Measurements from ENCODE around the gene CCNI2. TPM values are rescaled to one million over a fixed set of nuclear protein-coding genes. Genes with fewer than 3 reads are reported as not detected.

The CCNI2 gene
- polyA plus RNA-seq, 2 of the 4 experiments (the other 2 are of a cell fraction): 0.17 to 0.26 TPM

GRCh38 chr5:132714456-132715307 is 32.5 kb upstream of the CCNI2 start:
- Histone ChIP-seq H3K9me3 (no peaks in the 10 kb centered on the region), H3K4me3 (no peak overlapping the region), H3K27ac (no peak overlapping the region), H3K4me2 (no peak overlapping the region), H3K4me1 (no peaks in the 10 kb centered on the region)
- CTCF ChIA-PET: interaction anchor here (0.6 to 3.6 kb wide), 10 partner anchors 11 to 188 kb away, joined by 3 to 15 read pairs (median 3); partner anchors contain the start of gene IL4
- peak in 1 of 2 experiments; percentile 30; a peak in 1 of 6 replicates for ATAC-seq
- no peak for TF ChIP-seq ELK1 (IDR thresholded peaks at IDR 0.05; ENCODE audit: low read depth, low read length)
- TF ChIP-seq MAFK (IDR thresholded peaks at IDR 0.05; ENCODE audit: partially characterized antibody): peak; percentile 70
- peak; percentile 36 to 45; a peak in 2 of 4 replicates for TF ChIP-seq CEBPB (IDR thresholded peaks at IDR 0.05)
- TF ChIP-seq ZFP36 (IDR thresholded peaks at IDR 0.05; ENCODE audit: borderline replicate concordance, partially characterized antibody): no peak
- TF ChIP-seq RAD21 (conservative IDR thresholded peaks at IDR 0.05 in 1 of 2, IDR thresholded peaks at IDR 0.05 in 1 of 2): peak; percentile 31 to 44; a peak in 3 of 5 replicates
- TF ChIP-seq SMC3 (IDR thresholded peaks at IDR 0.05): peak; percentile 46; the same call in 2 of the 3 replicates
- TF ChIP-seq NFE2L2 (conservative IDR thresholded peaks at IDR 0.05; ENCODE audit: low read length): no peak
- peak; percentile 59 for TF ChIP-seq CTCF (IDR thresholded peaks at IDR 0.05)
- DNase-seq (ENCODE audit: low read depth in 1 of 2, low spot score in 1 of 2): peak in 1 of 2 experiments; percentile 7
- WGBS (ENCODE audit: missing lambda C conversion rate): 79% methylated on average over 11 of the region's 11 CpGs
- POLR2A ChIA-PET: no interaction called here
- FAIRE-seq: peak; percentile 78

GRCh38 chr5:132718544-132719312 is 28.5 kb upstream of the CCNI2 start:
- FAIRE-seq (peak; percentile 56), DNase-seq (ENCODE audit: low read depth in 1 of 2, low spot score in 1 of 2) (no peak), ATAC-seq (no peak)
- Histone ChIP-seq H3K27ac (no peak overlapping the region), H3K4me2 (no peak overlapping the region), H3K4me1 (no peaks in the 10 kb centered on the region), H3K4me3 (no peak overlapping the region), H3K9me3 (no peaks in the 10 kb centered on the region)
- POLR2A ChIA-PET: no interaction called here
- CTCF ChIA-PET: interaction anchor here (0.6 to 1.0 kb wide), 2 partner anchors 182 to 333 kb away, joined by 3 read pairs; no protein-coding TSS in a partner anchor
- TF ChIP-seq RNF2 (IDR thresholded peaks at IDR 0.05; ENCODE audit: borderline replicate concordance, low read depth) (no peak), MAFK (IDR thresholded peaks at IDR 0.05; ENCODE audit: partially characterized antibody) (peak; percentile 72), ZC3H11A (IDR thresholded peaks at IDR 0.05) (no peak), CTCF (IDR thresholded peaks at IDR 0.05) (no peak)
- WGBS (ENCODE audit: missing lambda C conversion rate): 91% methylated on average over 5 of the region's 5 CpGs

GRCh38 chr5:132725745-132726144 is 21.5 kb upstream of the CCNI2 start:
- Histone ChIP-seq H3K4me1 (no peaks in the 10 kb centered on the region), H3K9me3 (no peaks in the 10 kb centered on the region), H3K4me3 (no peak overlapping the region), H3K4me2 (no peak overlapping the region), H3K27ac (no peak overlapping the region)
- TF ChIP-seq POLR2AphosphoS2 (conservative IDR thresholded peaks at IDR 0.05; ENCODE audit: low read length): no peak
- TF ChIP-seq MAFK (IDR thresholded peaks at IDR 0.05; ENCODE audit: partially characterized antibody): peak; percentile 53
- ChIA-PET POLR2A (no interaction called here), CTCF (interaction anchor here (0.8 kb wide), 1 partner anchor 11 kb away, joined by 3 read pairs; no protein-coding TSS in a partner anchor)
- 91% methylated on average over 2 of the region's 2 CpGs for WGBS (ENCODE audit: missing lambda C conversion rate)
- no peak for ATAC-seq
- DNase-seq (ENCODE audit: low read depth in 1 of 2, low spot score in 1 of 2): no peak
- FAIRE-seq: no peak

Data from A549 (cell line).